ENCODE results near the gene ABCD1.
"Not testable (repeated sequence)": the region's sequence is repeated elsewhere in the genome, so short reads cannot be mapped to it uniquely, and the experiment has no call there.

The ABCD1 gene

GRCh38 chrX:153736071-153736820 is 11.6 kb downstream of the ABCD1 start:
- no peak for DNase-seq

- no peak for DNase-seq
Measured at GRCh38 chrX:153736871-153737441, 12.3 kb downstream of the ABCD1 start.

DNA sequence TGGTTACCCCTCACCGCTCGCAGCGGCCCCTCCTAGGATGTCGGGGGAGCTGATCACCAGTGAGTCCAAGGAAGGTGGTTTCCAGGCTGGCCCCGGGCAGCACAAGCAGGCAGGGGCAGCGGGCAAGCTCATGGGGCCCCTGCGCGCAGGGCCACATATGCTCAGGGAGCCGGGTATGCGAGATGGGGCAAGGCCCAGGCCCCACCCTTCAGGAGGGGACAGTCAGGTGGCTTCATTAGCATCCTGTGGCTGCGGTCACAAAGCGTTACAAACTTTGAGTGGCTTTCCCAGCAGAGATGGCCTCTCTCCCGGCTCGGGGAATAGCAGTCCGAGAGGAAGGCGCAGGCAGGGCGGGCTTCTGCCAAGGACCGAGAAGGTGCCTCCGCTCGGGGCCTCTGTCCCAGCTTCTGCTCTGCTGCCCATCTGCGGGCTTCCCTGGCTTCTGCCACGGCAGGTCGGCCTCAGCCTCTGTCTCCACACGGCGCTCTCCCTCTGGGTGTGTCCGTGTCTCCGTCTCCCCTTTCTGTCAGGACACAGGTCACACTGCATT is 13.5 kb downstream of the ABCD1 start:
- DNase-seq, result no peak

DNA sequence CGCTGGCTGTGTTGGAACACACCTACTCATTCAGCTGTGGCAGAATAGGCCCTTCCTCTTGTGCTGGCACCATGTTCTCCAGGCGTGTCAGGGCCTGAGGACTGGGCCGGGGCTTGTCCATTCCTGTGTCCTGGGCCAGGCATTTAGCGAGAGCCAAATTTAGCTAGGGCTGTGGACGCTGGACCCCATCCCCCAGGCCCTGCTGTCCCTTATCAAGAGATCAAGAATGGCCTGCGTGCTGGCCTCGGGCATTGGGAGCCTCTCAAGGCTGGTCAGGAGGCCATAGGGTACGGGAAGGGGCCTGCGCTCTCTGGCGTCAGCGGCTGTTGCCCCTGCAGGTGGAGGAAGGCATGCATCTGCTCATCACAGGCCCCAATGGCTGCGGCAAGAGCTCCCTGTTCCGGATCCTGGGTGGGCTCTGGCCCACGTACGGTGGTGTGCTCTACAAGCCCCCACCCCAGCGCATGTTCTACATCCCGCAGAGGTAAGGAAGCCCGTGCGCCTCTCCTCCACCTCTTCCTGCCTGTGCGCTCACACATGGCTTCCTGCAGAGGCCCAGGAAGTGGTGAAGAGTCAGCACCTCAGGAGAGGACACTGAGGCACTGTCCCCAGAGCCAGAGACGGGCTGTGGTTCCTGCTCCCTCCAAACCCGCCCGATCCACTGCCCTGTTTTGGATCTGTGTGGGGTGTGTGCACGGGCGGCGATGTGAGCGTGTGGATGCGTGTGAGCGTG is 15.3 kb downstream of the ABCD1 start:
- no peak for DNase-seq

- DNase-seq, result no peak
Measured at GRCh38 chrX:153740631-153741222, 16.1 kb downstream of the ABCD1 start.

- DNase-seq, result no peak
Measured at GRCh38 chrX:153741446-153741845, 16.8 kb downstream of the ABCD1 start.

GRCh38 chrX:153742111-153742510 is 17.5 kb downstream of the ABCD1 start:
- DNase-seq, result not testable (repeated sequence)

DNA sequence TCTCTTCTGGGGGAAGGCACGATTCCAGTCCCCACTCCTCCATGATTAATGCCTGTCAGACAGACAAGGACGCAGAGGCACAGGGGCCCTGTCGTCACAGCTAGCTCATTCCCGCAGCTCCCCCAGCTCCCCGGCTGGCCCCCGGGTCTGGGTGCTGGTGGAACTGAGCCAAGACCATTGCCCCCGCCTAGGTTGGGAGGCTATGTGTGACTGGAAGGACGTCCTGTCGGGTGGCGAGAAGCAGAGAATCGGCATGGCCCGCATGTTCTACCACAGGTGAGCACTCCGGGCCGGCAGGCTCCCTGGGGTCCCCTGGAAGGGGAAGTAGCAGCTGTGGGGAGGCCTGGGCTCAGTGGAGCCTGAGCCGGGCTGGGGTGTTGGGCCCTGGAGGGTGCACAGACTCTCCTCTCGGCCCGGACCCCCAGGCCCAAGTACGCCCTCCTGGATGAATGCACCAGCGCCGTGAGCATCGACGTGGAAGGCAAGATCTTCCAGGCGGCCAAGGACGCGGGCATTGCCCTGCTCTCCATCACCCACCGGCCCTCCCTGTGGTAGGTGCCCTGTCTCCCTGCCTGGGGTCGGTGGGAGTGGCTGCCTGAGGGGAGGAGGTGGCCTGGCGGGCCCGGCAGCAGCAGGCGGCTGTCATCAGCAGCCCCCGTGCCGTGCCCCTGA is 18.3 kb downstream of the ABCD1 start:
- not testable (repeated sequence) for DNase-seq

GRCh38 chrX:153743468-153744209 is 19.0 kb downstream of the ABCD1 start:
- not testable (repeated sequence) for DNase-seq

DNA sequence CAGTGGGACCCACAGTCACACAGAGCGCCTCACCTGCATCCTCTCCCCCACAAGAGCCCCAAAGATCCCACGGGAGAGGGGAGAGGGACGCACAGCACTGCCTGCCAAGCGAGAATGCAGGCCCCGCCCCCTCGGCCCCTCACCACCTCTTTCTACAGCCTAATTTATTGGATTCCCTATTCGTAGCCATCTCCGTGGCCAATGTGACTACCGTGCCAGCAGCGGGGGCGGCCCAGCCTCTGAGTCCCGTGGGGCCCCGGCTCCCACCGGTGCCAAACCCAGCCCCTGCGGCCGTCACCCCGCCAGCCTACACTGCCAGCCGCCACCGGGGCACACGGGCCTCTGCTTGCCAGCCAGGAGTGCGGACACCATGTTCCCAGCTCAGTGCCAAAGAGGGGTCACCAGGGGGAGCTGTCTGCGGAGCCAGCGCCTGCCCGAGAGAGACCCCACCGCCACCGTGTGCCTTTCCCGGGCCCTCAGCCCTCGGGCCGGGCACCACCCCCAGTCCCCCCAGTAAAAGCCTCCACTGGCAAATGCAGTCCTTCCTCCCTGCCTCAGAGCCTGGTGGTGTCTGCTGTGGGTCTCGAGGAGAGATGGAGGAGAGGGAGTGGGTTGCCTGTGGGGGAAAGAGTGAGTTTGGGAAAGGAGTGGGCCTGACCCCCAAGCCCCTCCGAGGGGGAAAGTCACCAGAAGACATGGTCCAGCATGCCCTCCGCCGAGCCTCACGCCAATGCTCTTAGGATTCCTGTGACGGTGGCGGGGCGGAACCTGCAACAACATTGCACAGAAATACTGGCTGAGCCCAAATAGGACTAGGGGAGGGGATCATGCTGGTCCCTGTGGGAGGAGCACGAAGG is 19.8 kb downstream of the ABCD1 start:
- no peak for DNase-seq

GRCh38 chrX:153745067-153745433 is 20.4 kb downstream of the ABCD1 start:
- not testable (repeated sequence) for DNase-seq

GRCh38 chrX:153746359-153746758 is 21.7 kb downstream of the ABCD1 start:
- no peak for DNase-seq

DNA sequence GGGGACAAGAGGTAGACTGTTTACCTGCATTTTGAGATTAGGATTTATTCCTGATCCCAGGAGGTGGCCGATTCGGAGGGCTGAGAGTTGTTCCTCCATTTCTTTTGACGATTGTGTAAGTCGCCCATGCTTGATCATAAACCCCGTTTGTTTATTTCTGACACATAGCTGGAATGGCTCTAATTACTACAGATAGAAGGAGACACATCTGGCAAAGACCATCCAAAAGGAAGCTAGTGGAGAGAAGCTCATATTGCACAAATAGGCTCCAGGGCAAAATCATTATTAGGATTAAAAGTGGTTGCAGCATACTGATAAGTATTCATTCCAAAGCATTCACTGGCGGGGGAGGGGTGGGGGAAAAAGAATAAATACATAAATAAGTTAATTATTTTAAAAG is 22.3 kb downstream of the ABCD1 start:
- DNase-seq, result not testable (repeated sequence)

DNA sequence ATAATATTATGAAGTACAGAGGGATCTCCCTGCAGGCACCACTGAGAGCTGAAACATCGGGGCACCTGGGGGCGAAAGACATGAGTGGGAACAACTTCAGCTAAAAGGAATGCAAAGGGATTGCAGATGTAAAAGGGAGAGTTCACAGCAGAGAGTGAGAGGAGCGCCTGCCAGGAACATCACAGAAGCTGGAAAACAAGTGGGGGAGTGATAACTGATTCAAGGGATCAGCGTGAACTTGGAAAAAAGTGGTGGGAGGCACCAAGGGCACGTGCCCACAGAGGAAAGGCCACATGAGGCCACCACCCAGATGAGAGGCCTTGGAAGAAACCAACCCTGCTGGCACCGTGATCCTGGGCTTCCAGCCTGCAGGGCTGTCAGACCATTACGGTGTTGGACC is 24.4 kb downstream of the ABCD1 start:
- DNase-seq, result not testable (repeated sequence)

GRCh38 chrX:153750127-153750774 is 25.6 kb downstream of the ABCD1 start:
- DNase-seq, result no peak

- no peak for DNase-seq
Measured at GRCh38 chrX:153755136-153755535, 30.5 kb downstream of the ABCD1 start.

DNA sequence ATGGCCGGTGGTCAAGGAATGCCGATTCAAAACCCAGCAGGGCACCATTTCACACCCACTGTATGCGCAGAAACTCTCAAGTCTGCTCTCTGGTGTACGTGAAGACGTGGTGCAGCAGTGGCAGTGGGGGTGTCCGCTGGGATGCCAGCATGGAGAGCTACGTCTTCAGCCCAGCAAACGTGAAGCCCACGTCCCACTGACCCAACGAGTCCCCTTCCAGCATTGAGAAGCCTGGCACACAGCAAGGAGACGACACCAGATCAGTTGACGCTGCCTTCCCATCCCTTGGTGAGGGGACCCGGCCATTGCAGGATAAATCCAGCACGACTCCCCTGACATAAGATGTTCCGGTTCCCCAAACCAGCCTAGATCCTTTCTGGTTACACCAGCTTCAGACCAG is 37.2 kb downstream of the ABCD1 start:
- no peak for DNase-seq

GRCh38 chrX:153762626-153763173 is 38.0 kb downstream of the ABCD1 start:
- DNase-seq, result no peak

- no peak for DNase-seq
Measured at GRCh38 chrX:153763298-153763932, 38.8 kb downstream of the ABCD1 start.
